ENCODE measurements around the gene PTS.

Gene PTS

DNA sequence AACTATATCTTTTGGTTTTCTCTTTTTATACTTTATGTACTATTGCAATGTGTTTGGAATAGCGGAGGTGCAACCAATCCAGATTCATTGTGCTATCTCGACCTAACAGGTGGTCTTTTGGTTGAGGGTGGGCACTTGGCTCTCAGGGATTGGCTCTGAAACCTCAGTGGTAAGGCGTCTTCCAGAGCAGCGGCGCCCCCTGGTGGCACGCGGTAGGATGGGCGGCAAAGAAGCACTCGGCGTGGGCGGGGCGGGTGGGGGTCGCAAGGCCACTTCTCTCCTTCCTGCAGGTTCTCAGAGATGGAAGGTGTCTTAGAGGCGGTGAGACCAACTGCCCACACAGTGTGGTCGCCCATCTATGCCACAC is 53.7 kb downstream of the PTS start:
- TF ChIP-seq YY1 (IDR thresholded peaks at IDR 0.05; ENCODE audit: low read depth) (no peak), FOXM1 (IDR thresholded peaks at IDR 0.05; ENCODE audit: borderline replicate concordance, low read depth) (no peak), TEAD4 (IDR thresholded peaks at IDR 0.05) (0 out of 2 replicates have a peak, but pooled peaks have one; percentile 14), TAF1 (IDR thresholded peaks at IDR 0.05; ENCODE audit: low read depth) (no peak), NFIC (IDR thresholded peaks at IDR 0.05) (no peak), EP300 (IDR thresholded peaks at IDR 0.05; ENCODE audit: borderline replicate concordance) (no peak), CREB1 (IDR thresholded peaks at IDR 0.05; ENCODE audit: low read depth) (no peak), RAD21 (IDR thresholded peaks at IDR 0.05; ENCODE audit: low read depth) (peak; percentile 75), CEBPB (IDR thresholded peaks at IDR 0.05) (no peak), TCF12 (IDR thresholded peaks at IDR 0.05; ENCODE audit: low read depth) (no peak), EGR1 (IDR thresholded peaks at IDR 0.05) (peak; percentile 63)
- TF ChIP-seq, protein P1, sequence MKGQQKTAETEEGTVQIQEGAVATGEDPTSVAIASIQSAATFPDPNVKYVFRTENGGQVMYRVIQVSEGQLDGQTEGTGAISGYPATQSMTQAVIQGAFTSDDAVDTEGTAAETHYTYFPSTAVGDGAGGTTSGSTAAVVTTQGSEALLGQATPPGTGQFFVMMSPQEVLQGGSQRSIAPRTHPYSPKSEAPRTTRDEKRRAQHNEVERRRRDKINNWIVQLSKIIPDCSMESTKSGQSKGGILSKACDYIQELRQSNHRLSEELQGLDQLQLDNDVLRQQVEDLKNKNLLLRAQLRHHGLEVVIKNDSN (IDR thresholded peaks at IDR 0.05): no peak
- TF ChIP-seq, protein P2, sequence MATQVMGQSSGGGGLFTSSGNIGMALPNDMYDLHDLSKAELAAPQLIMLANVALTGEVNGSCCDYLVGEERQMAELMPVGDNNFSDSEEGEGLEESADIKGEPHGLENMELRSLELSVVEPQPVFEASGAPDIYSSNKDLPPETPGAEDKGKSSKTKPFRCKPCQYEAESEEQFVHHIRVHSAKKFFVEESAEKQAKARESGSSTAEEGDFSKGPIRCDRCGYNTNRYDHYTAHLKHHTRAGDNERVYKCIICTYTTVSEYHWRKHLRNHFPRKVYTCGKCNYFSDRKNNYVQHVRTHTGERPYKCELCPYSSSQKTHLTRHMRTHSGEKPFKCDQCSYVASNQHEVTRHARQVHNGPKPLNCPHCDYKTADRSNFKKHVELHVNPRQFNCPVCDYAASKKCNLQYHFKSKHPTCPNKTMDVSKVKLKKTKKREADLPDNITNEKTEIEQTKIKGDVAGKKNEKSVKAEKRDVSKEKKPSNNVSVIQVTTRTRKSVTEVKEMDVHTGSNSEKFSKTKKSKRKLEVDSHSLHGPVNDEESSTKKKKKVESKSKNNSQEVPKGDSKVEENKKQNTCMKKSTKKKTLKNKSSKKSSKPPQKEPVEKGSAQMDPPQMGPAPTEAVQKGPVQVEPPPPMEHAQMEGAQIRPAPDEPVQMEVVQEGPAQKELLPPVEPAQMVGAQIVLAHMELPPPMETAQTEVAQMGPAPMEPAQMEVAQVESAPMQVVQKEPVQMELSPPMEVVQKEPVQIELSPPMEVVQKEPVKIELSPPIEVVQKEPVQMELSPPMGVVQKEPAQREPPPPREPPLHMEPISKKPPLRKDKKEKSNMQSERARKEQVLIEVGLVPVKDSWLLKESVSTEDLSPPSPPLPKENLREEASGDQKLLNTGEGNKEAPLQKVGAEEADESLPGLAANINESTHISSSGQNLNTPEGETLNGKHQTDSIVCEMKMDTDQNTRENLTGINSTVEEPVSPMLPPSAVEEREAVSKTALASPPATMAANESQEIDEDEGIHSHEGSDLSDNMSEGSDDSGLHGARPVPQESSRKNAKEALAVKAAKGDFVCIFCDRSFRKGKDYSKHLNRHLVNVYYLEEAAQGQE (IDR thresholded peaks at IDR 0.05; ENCODE audit: low read depth): no peak
- TF ChIP-seq, protein P3, sequence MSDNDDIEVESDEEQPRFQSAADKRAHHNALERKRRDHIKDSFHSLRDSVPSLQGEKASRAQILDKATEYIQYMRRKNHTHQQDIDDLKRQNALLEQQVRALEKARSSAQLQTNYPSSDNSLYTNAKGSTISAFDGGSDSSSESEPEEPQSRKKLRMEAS (IDR thresholded peaks at IDR 0.05): no peak

DNA sequence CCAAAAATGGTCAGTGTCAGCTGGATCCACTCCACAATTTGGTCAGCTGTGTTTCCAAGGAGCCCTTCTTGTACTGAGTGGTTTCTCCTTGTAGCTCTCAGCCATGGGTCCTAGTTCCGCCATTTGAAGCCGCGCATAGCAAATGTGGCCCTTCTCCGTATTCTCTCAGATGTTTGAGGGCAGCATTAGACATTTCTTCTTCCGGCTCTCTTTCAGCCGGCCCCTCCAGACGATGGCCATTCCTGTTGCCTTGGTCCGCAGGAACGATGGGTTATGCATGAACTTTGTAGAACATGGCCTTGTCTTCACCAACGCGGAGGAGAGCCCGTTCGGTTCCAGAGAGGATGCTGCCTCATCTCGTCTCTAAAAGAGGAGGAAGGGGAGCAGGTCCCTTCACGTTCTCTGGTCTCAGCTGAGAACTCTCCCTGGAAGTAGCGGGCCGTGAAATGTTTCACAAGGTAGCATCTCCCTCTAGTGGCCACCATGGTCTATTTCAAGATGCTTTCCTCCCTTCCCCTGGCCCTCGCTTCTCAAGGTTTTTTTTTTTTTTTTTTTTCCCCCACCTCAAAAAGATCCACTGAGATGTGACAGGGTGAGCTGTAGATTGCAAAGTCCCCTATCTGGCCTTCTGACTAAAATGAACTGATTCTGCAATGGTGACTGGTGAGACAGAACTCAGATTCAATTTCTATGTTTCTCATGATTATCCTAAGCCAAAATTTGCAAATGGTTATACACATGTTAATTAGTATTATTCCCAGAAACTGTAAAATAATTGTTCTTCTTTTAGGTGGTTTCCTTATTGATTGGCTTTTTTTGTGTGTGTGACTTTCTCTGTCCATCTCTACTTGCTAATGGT is 54.3 kb downstream of the PTS start:
- TF ChIP-seq CEBPB (IDR thresholded peaks at IDR 0.05): no peak
- TF ChIP-seq RAD21 (IDR thresholded peaks at IDR 0.05; ENCODE audit: low read depth): peak; percentile 80

DNA sequence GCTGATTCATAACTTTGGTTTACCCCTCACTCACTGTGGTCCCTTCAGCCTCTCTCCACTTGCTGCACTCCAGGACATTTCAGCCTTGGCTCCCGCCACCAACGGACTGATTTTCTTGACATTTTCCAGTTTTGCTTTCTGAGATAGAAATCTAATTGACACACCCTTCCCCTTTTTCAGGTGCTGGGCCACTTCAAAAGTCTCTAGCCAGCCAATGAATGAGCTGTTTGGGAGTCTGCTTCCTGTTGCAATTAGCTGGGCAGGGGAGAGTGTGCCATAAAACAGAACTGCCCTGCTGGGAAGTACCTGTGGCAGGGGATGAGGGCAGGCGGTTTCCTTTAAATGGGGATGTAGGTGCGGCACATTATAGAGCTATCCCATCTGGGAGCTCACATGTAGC is 55.5 kb downstream of the PTS start:
- TF ChIP-seq FOXM1 (IDR thresholded peaks at IDR 0.05; ENCODE audit: borderline replicate concordance, low read depth): no peak
- TF ChIP-seq NFIC (IDR thresholded peaks at IDR 0.05): no peak
- TF ChIP-seq TAF1 (IDR thresholded peaks at IDR 0.05; ENCODE audit: low read depth): no peak
- TF ChIP-seq RAD21 (IDR thresholded peaks at IDR 0.05; ENCODE audit: low read depth): no peak
- TF ChIP-seq EGR1 (IDR thresholded peaks at IDR 0.05): no peak
- TF ChIP-seq YY1 (IDR thresholded peaks at IDR 0.05; ENCODE audit: low read depth): no peak
- TF ChIP-seq, protein P1 (IDR thresholded peaks at IDR 0.05): no peak
- TF ChIP-seq, protein P3 (IDR thresholded peaks at IDR 0.05): no peak
- TF ChIP-seq CREB1 (IDR thresholded peaks at IDR 0.05; ENCODE audit: low read depth): no peak
- TF ChIP-seq EP300 (IDR thresholded peaks at IDR 0.05; ENCODE audit: borderline replicate concordance): no peak
- no peak for TF ChIP-seq TEAD4 (IDR thresholded peaks at IDR 0.05)
- no peak for TF ChIP-seq CEBPB (IDR thresholded peaks at IDR 0.05)
- no peak for TF ChIP-seq ZBTB7A (IDR thresholded peaks at IDR 0.05; ENCODE audit: low read depth)
- TF ChIP-seq, protein P2 (IDR thresholded peaks at IDR 0.05; ENCODE audit: low read depth): no peak
- TF ChIP-seq TCF12 (IDR thresholded peaks at IDR 0.05; ENCODE audit: low read depth): no peak

Measured in Ishikawa (cell line).